Psoas muscle (tissue), 8 donors: ENCODE measurements around the gene NAA60. TPM values are rescaled to one million over a fixed set of nuclear protein-coding genes. Genes with fewer than 3 reads are reported as not detected.
A peak's percentile ranks its signal among the peaks of the same experiment; 100 is the strongest.

ENCODE experiments used
- ATAC-seq, 4 donors: fragments of 200-7000 bp; cut with Tn5 transposase; one replicate each; pipeline ENCODE4 v1.9.1; 2020; ENCODE audit warnings: moderate library complexity in 3 of 4, mild to moderate bottlenecking in 2 of 4
- DNase-seq, 2 donors: peaks; one replicate each; pipeline ENCODE4 v3.0.0-alpha.2; 2020
- H3K27ac ChIP-seq: fragments of 200-600 bp; one replicate; pipeline ENCODE4 v1.8.0; 2022
- H3K27me3 ChIP-seq, 3 donors: fragments of 200-600 bp in 1 of 3; one replicate each; pipeline versions ENCODE4 v1.6.1 to v1.8.0; 2013 to 2022; ENCODE audit warnings: low read length in 2 of 3, mild to moderate bottlenecking in 2 of 3, moderate library complexity in 1 of 3; ENCODE audit not compliant: insufficient read depth in 3 of 3
- H3K36me3 ChIP-seq, 2 donors: fragments of 200-600 bp in 1 of 2; one replicate each; pipeline versions ENCODE4 v1.6.1 to v1.8.0; 2013 to 2022; ENCODE audit warnings: low read depth in 1 of 2, mild to moderate bottlenecking in 1 of 2, moderate library complexity in 1 of 2; ENCODE audit not compliant: insufficient read depth in 1 of 2
- H3K4me1 ChIP-seq: fragments of 200-600 bp; one replicate; pipeline ENCODE4 v1.8.0; 2022
- H3K4me3 ChIP-seq: fragments of 200-600 bp; one replicate; pipeline ENCODE4 v1.8.0; 2022; ENCODE audit warnings: mild to moderate bottlenecking
- H3K9me3 ChIP-seq: fragments of 200-600 bp; one replicate; pipeline ENCODE4 v1.8.0; 2022
- CTCF ChIP-seq: fragments of 200-600 bp; IDR thresholded peaks from one replicate; pipeline ENCODE4 v1.8.0; 2022; ENCODE audit warnings: antibody characterized with exemption
- WGBS, 3 donors: extraction: QIAGEN DNeasy Blood & Tissue Kit; methylation state at CpG; one replicate each; pipeline versions ENCODE4 v1.1.6 to v1.1.7; 2013; 5-methylcytosine and 5-hydroxymethylcytosine counted together
- intact Hi-C, 2 donors: fragments of 100-400 bp; cut with DNase I; formaldehyde crosslinking; loops; one replicate each; pipeline versions ENCODE4 v1.11.0 to v1.14.2; 2022
- polyA plus RNA-seq, 3 donors: library from polyadenylated mRNA; stranded (reverse); fragments of 200-250 nt; gene quantifications; one replicate each; pipeline ENCODE4 v1.2.3, GENCODE V29; 2013
- total RNA-seq, 4 donors: library from RNA; stranded (reverse); fragmentation: NEBNext Ultra II Directional in 2 of 4; extraction: Animal tissue kit (Norgen Biotek cat#: 25700) in 2 of 4; gene quantifications; one replicate each; pipeline versions ENCODE4 v1.2.1 to v1.2.4, GENCODE V29; 2021 to 2023
- donor health status: healthy with polysubstance abuse.
- donor health status: DM: no; HTN: no; CAD: no; lungs with moderate emphysema.
- donor health status: Bipolar disorder and iron deficiency.
- donor health status: healthy.
- donor health status: DM: yes; HTN: yes; CAD: no.
- donor health status: DM: no; HTN: no; CAD: no.
- donor health status: DM: no; HTN: no; CAD: no.
- donor health status: DM: yes; HTN: yes; CAD: no.

The NAA60 gene
- total and polyA plus RNA-seq, 7 donors: 17.9 to 29.3 (median 20.1) TPM

DNA sequence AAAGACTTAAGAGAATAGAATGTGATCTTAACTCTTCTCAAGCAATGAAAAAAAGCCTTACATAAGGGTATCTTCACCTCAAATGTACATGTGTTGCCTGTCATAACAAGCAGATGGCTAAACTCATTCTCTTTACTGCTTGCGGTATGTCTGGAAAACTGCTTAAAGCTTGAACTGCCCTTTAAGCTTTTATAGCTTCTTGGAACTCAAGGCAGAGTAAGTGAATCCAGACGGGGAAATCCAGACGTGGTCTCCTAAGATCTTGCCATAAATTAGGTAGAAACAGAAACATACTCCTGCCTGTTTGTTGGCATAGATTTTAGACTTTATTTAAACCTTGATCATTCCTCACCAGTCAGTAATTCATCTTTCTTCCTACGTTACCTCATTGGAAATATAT lies 76.9 kb downstream of the NAA60 start:
- H3K27ac ChIP-seq: no peak overlapping the region

DNA sequence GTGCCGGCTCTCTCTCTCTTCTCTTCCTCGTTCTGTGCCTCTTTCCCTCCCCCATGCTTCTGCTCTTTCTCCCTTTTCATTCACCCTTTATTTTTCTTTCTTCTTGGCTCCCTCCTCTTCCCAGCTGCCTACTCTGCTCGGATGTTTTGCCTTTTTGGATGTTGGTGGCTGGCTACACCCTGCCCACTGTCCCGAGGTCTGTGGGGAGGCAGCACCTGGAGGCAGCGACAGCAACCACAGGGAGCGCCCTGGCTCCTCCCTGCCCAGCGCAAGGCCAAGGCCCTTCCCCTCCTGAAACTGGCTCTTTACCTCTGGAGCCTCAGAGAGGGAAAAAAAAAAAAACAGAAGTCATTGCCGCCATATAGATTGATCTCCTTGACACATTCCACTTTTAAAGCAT lies 77.4 kb downstream of the NAA60 start:
- H3K36me3 ChIP-seq: peaks cover 2 to 90% of the 10 kb centered on the region in 2 donors
- H3K4me3 ChIP-seq: no peak overlapping the region
- intact Hi-C loops: loop anchor here in 1 of 2 donors (10.0 kb wide), 1 partner anchor 354 kb away; no protein-coding TSS in a partner anchor
- H3K4me1 ChIP-seq: no peaks in the 10 kb centered on the region
- no peak for TF ChIP-seq CTCF
- WGBS, 3 donors: 66 to 69% (median 67%) methylated on average over 8 of the region's 8 CpGs
- H3K27me3 ChIP-seq: no peaks in the 10 kb centered on the region
- H3K27ac ChIP-seq: no peak overlapping the region
- no peak for DNase-seq
- no peak for ATAC-seq
- no peaks in the 10 kb centered on the region for H3K9me3 ChIP-seq

More for the DNA sequence above, 76.9 kb downstream of the NAA60 start:
- H3K4me3 ChIP-seq: no peak overlapping the region
- WGBS, 3 donors: 71 to 79% (median 77%) methylated on average over 4 of the region's 4 CpGs
- no peak for DNase-seq
- H3K9me3 ChIP-seq: no peaks in the 10 kb centered on the region
- intact Hi-C loops: loop anchor here in 1 of 2 donors (10.0 kb wide), 1 partner anchor 354 kb away; no protein-coding TSS in a partner anchor
- H3K36me3 ChIP-seq: peaks cover 2 to 90% of the 10 kb centered on the region in 2 donors
- TF ChIP-seq CTCF: no peak
- ATAC-seq: no peak
- no peaks in the 10 kb centered on the region for H3K4me1 ChIP-seq
- no peaks in the 10 kb centered on the region for H3K27me3 ChIP-seq

DNA sequence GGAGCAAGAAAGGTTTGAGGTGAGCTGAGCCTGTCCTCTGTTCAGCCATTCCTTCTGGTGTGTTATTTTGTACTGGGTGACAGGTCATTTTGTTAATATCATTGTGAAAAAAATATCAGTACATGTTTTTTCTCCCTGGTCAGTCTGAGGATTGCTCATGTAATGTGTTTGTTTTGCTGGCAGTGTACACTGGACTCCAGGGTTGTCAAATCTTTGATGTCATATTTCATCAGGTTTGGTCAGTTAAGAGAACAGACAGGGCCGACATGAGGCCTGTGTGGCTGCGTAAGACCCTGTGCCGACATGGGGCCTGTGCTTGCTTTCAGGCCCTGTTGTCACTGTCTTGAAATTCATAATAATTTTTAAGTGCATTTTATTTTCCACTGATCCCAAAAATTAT lies 79.8 kb downstream of the NAA60 start:
- Histone ChIP-seq H3K4me1 (no peaks in the 10 kb centered on the region), H3K4me3 (no peak overlapping the region), H3K36me3 (peaks cover 0 to 83% of the 10 kb centered on the region in 2 donors), H3K9me3 (no peaks in the 10 kb centered on the region), H3K27ac (no peak overlapping the region), H3K27me3 (no peaks in the 10 kb centered on the region)
- intact Hi-C loops: loop anchor here in 1 of 2 donors (10.0 kb wide), 1 partner anchor 352 kb away; no protein-coding TSS in a partner anchor
- no peak for ATAC-seq
- no peak for TF ChIP-seq CTCF
- 94 to 99% (median 97%) methylated on average over 3 of the region's 3 CpGs for WGBS, 3 donors
- DNase-seq: no peak

DNA sequence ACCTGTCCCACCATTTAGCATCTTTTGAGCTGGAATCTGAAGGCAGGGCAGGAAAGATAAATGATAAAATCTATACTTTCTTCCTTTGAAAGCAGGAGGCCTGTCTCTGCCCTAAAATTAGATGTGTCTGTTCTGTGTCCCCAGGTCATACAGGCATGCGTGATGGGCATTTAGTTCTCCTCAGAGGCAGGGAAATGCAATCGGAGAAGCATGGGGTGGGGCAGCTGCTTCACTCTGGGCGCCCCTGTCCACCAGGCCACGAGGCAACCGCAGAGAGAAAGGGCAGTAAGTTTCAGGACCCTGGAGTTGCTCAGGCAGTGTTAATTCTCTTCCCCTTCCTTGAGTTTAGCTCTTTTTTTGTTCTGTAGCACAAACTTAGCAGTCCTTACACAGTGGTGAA lies 82.5 kb downstream of the NAA60 start:
- DNase-seq (no peak), ATAC-seq (peak in 2 of 4 donors; percentile 43 to 74)
- TF ChIP-seq CTCF: no peak
- Histone ChIP-seq H3K27me3 (no peaks in the 10 kb centered on the region), H3K9me3 (no peaks in the 10 kb centered on the region), H3K4me3 (no peak overlapping the region), H3K36me3 (peaks cover 0 to 70% of the 10 kb centered on the region in 2 donors), H3K27ac (peak overlapping the region; percentile 16), H3K4me1 (no peaks in the 10 kb centered on the region)
- intact Hi-C loops: loop anchor here in 1 of 2 donors (5.0 to 10.0 kb wide), 2 partner anchors 86 to 349 kb away; partner anchors contain the start of gene SLX4
- 65 to 77% (median 74%) methylated on average over 5 of the region's 5 CpGs for WGBS, 3 donors
